LNCaP clone FGC (cell line): ENCODE measurements around the gene CDIP1.
"Not testable (repeated sequence)": the region's sequence is repeated elsewhere in the genome, so short reads cannot be mapped to it uniquely, and the experiment has no call there.

ENCODE experiments used
- DNase-seq: peaks from one replicate; pipeline ENCODE4 v3.0.0-alpha.2; 2011; ENCODE audit warnings: low read depth
- H3K4me3 ChIP-seq: 2 replicates; pipeline ENCODE4 v1.5.1; 2011; ENCODE audit warnings: mild to moderate bottlenecking, low read depth, low read length, control low read depth
- CTCF ChIP-seq: IDR thresholded peaks from 2 replicates; pipeline ENCODE4 v1.5.1; 2012; ENCODE audit warnings: mild to moderate bottlenecking; ENCODE audit not compliant: control insufficient read depth, insufficient read depth; ENCODE audit errors: extremely low read depth

Gene CDIP1

GRCh38 chr16:4574919-4575705 lies 36.5 kb upstream of the CDIP1 start:
- peak; percentile 83 for DNase-seq
- no peak overlapping the region for H3K4me3 ChIP-seq
- TF ChIP-seq CTCF, result 0 out of 2 replicates have a peak, but pooled peaks have one; percentile 18

- not testable (repeated sequence) for DNase-seq, H3K4me3 ChIP-seq
Observed at GRCh38 chr16:4573926-4574325, 35.4 kb upstream of the CDIP1 start.

DNA sequence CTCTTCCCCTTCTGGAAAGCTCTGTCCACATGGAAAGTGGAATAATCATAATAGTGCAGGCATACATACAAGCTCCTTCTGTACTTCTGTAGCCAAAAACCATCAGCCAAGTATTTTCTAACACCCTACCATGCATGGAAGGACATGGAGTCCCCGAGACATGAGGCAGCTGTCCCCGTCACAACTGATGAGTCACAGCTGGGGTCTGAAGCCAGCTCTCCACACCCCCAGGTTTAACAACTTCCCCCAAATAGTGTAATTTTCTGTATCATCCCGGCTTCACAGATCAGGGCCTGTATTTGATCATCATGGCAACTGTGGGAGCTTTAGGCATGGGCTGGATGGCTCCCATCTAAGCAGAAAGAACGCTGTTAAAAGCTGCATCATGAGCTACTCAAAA lies 34.1 kb upstream of the CDIP1 start:
- no peak for DNase-seq
- TF ChIP-seq CTCF, result no peak
- no peak overlapping the region for H3K4me3 ChIP-seq

GRCh38 chr16:4570688-4571321 lies 32.2 kb upstream of the CDIP1 start:
- no peak overlapping the region for H3K4me3 ChIP-seq
- no peak for TF ChIP-seq CTCF
- no peak for DNase-seq

GRCh38 chr16:4570086-4570485 lies 31.5 kb upstream of the CDIP1 start:
- TF ChIP-seq CTCF, result no peak
- DNase-seq, result no peak
- H3K4me3 ChIP-seq, result no peak overlapping the region

GRCh38 chr16:4566144-4566543 lies 27.6 kb upstream of the CDIP1 start:
- DNase-seq, result no peak
- no peak overlapping the region for H3K4me3 ChIP-seq
- TF ChIP-seq CTCF, result no peak

DNA sequence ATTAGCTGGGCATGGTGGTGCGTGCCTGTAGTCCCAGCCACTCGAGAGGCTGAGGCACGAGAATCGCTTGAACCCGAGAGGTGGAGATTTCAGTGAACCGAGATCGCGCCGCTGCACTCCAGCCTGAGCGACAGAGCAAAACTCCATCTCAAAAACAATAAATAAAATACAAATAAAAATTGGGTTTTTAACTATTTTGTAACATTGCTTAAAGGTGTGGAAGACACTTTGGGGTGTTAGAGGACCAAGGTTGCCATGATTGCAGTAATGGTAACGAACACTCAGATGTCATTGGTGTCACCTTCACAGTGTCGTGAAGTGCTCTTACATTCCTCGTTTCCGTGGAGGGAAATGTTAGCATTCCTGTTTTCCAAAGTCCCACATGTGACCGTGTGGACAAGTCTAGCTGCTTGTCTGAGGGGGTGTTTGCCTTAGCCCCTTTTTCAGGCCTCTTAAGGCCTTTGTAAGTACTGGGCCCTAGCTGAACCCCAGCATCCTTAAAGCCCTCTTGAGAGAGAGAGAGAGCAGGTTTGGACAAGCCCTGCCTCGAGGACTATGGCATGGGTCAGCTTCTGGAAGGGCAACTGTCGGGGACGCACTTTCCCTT lies 26.2 kb upstream of the CDIP1 start:
- DNase-seq, result no peak
- TF ChIP-seq CTCF, result no peak

More for the DNA sequence above, 26.2 kb upstream of the CDIP1 start:
- no peak overlapping the region for H3K4me3 ChIP-seq
